HepG2 (cell line): ENCODE data around the gene SOX12. TPM values are rescaled to one million over a fixed set of nuclear protein-coding genes. Genes with fewer than 3 reads are reported as not detected.
A peak's percentile ranks its signal among the peaks of the same experiment; 100 is the strongest.

ENCODE experiments used
- ARID2 ChIP-seq: sonication (generic); formaldehyde crosslinking; IDR thresholded peaks from 2 replicates; pipeline ENCODE4 v1.8.1; 2022; ENCODE audit warnings: mild to moderate bottlenecking, missing genetic modification reagents, borderline replicate concordance
- GMEB2 ChIP-seq: IDR thresholded peaks from 2 replicates; pipeline ENCODE4 v1.6.1; 2016; ENCODE audit warnings: missing biosample characterization, missing genetic modification reagents, low read depth
- HES4 ChIP-seq: sonication (generic); formaldehyde crosslinking; IDR thresholded peaks from 2 replicates; pipeline ENCODE4 v1.9.0; 2021; ENCODE audit warnings: mild to moderate bottlenecking, missing genetic modification reagents, borderline replicate concordance
- HOXA3 ChIP-seq: sonication (generic); formaldehyde crosslinking; IDR thresholded peaks from 2 replicates; pipeline ENCODE4 v1.5.0; 2020; ENCODE audit warnings: missing genetic modification reagents
- PATZ1 ChIP-seq: sonication (generic); formaldehyde crosslinking; IDR thresholded peaks from 2 replicates; pipeline ENCODE4 v1.4.0; 2020; ENCODE audit warnings: missing genetic modification reagents
- PHF20 ChIP-seq: sonication (generic); formaldehyde crosslinking; IDR thresholded peaks from 2 replicates; pipeline ENCODE4 v1.5.0; 2020; ENCODE audit warnings: mild to moderate bottlenecking, missing genetic modification reagents
- PRMT3 ChIP-seq: sonication (generic); formaldehyde crosslinking; IDR thresholded peaks from 2 replicates; pipeline ENCODE4 v1.8.1; 2022; ENCODE audit warnings: low read depth, mild to moderate bottlenecking, moderate library complexity, missing genetic modification reagents, borderline replicate concordance
- SALL2 ChIP-seq: sonication (generic); formaldehyde crosslinking; IDR thresholded peaks from 2 replicates; pipeline ENCODE4 v1.8.1; 2023; ENCODE audit warnings: mild to moderate bottlenecking, missing genetic modification reagents, inconsistent platforms
- THAP9 ChIP-seq: sonication (generic); formaldehyde crosslinking; IDR thresholded peaks from 2 replicates; pipeline ENCODE4; 2020; ENCODE audit warnings: missing genetic modification reagents, mild to moderate bottlenecking, borderline replicate concordance
- THRA ChIP-seq: sonication (generic); formaldehyde crosslinking; IDR thresholded peaks from 2 replicates; pipeline ENCODE4 v1.4.0; 2020; ENCODE audit warnings: missing genetic modification reagents, borderline replicate concordance
- ZBTB7B ChIP-seq: sonication (generic); formaldehyde crosslinking; IDR thresholded peaks from 2 replicates; pipeline ENCODE4 v1.4.0; 2020; ENCODE audit warnings: missing genetic modification reagents
- ZKSCAN5 ChIP-seq: sonication (generic); formaldehyde crosslinking; IDR thresholded peaks from 2 replicates; pipeline ENCODE4 v1.5.1; 2020; ENCODE audit warnings: mild to moderate bottlenecking, missing genetic modification reagents
- ZMAT5 ChIP-seq: sonication (generic); formaldehyde crosslinking; IDR thresholded peaks from 2 replicates; pipeline ENCODE4 v1.5.0; 2020; ENCODE audit warnings: mild to moderate bottlenecking, low read depth, missing genetic modification reagents, borderline replicate concordance
- ZNF556 ChIP-seq: sonication (generic); formaldehyde crosslinking; IDR thresholded peaks from 2 replicates; pipeline ENCODE4 v1.4.0; 2020; ENCODE audit warnings: mild to moderate bottlenecking, missing genetic modification reagents, borderline replicate concordance
- ZNF564 ChIP-seq: sonication (generic); formaldehyde crosslinking; IDR thresholded peaks from 2 replicates; pipeline ENCODE4 v1.8.1; 2023; ENCODE audit warnings: mild to moderate bottlenecking, missing genetic modification reagents
- ZNF580 ChIP-seq: IDR thresholded peaks from 2 replicates; pipeline ENCODE4 v1.6.1; 2016; ENCODE audit warnings: low read depth, borderline replicate concordance
- ZNF790 ChIP-seq: sonication (generic); formaldehyde crosslinking; IDR thresholded peaks from 2 replicates; pipeline ENCODE4 v1.8.0; 2022; ENCODE audit warnings: missing genetic modification reagents, mild to moderate bottlenecking, borderline replicate concordance
- ZNF839 ChIP-seq: sonication (generic); formaldehyde crosslinking; IDR thresholded peaks from 2 replicates; pipeline ENCODE4 v1.4.0; 2020; ENCODE audit warnings: missing genetic modification reagents, mild to moderate bottlenecking, borderline replicate concordance
- polyA plus RNA-seq, 8 experiments: library from polyadenylated mRNA; depleted of rRNA in 3 of 8; stranded (reverse) in 7 of 8; unstranded in 1 of 8; fragments of >200 nt; fragmentation: Illumina TruSeq in 4 of 8; extraction: Trizol in 4 of 8; gene quantifications; 2 replicates each; pipeline versions ENCODE4 v1.2.1 to v1.2.3, GENCODE V29; 2011 to 2016; ENCODE audit warnings: low read depth in 4 of 8, missing spikeins in 1 of 8, mixed read lengths in 1 of 8; ENCODE audit not compliant: insufficient read depth in 1 of 8
- total RNA-seq, 5 experiments: library from RNA; depleted of rRNA; stranded (reverse); fragments of >200 nt; fragmentation: Illumina TruSeq; extraction: Trizol; gene quantifications; 2 replicates each; pipeline ENCODE4 v1.2.3, GENCODE V29; 2016; ENCODE audit warnings: low read depth in 1 of 5
- TF ChIP-seq, protein P1 (sequence below): sonication (generic); formaldehyde crosslinking; IDR thresholded peaks from 2 replicates; pipeline ENCODE4 v1.5.1; 2020; ENCODE audit warnings: mild to moderate bottlenecking, missing genetic modification reagents, moderate library complexity

SOX12 gene
- total and polyA plus RNA-seq, 2 of the 13 experiments (the other 11 are each of a cell fraction or from before 2014, with no cell fraction given), result 10.0 to 18.7 TPM

DNA sequence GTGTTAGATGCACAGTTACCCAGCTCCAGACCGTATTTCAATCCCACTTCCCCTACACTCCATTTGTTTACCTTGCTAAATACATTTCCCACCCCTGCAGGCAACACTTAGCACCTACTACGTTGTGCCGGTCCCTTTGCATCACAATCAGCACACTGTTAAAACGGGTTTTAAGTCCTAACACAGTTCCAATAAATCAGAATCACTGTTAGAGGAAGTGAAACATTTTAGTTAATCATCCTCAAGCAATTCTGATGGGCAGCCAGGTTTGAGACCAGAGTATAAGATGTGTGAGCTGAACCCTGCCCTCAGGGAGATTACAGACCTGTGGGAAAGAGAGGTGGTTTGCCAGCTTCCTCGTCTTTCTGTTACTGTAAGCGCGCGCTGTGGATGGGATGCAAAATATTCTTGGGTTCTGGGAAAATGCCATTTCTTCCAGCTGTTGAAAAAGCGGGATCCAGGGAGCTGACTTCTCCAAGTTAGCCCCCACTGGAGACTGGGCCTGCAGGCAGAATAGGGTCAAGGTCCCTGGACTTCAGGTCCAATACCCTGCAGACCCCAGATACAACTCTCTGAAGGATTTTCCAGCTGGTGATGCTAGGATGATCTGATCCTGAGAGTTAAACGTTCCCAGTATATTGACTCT, 24.9 kb upstream of the SOX12 start (continued):
- TF ChIP-seq THRA (CRISPR knock-in tag), result no peak
- no peak for TF ChIP-seq PRMT3 (CRISPR knock-in tag)
- no peak for TF ChIP-seq HES4 (CRISPR knock-in tag)
- TF ChIP-seq PHF20 (CRISPR knock-in tag), result no peak
- TF ChIP-seq ZNF839 (CRISPR knock-in tag), result no peak
- no peak for TF ChIP-seq ZNF580
- TF ChIP-seq ZNF790, result no peak
- 0 out of 2 replicates have a peak, but pooled peaks have one; percentile 14 for TF ChIP-seq SALL2 (CRISPR knock-in tag)
- no peak for TF ChIP-seq THAP9 (CRISPR knock-in tag)
- TF ChIP-seq ARID2 (CRISPR knock-in tag), result no peak
- no peak for TF ChIP-seq ZNF556 (CRISPR knock-in tag)
- no peak for TF ChIP-seq HOXA3 (CRISPR knock-in tag)
- TF ChIP-seq GMEB2 (CRISPR knock-in tag), result no peak
- no peak for TF ChIP-seq ZNF564 (CRISPR knock-in tag)
- TF ChIP-seq, protein P1, sequence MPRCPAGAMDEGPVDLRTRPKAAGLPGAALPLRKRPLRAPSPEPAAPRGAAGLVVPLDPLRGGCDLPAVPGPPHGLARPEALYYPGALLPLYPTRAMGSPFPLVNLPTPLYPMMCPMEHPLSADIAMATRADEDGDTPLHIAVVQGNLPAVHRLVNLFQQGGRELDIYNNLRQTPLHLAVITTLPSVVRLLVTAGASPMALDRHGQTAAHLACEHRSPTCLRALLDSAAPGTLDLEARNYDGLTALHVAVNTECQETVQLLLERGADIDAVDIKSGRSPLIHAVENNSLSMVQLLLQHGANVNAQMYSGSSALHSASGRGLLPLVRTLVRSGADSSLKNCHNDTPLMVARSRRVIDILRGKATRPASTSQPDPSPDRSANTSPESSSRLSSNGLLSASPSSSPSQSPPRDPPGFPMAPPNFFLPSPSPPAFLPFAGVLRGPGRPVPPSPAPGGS, result 0 out of 2 replicates have a peak, but pooled peaks have one; percentile 7
- peak; percentile 7; the same call in 1 of the 2 replicates for TF ChIP-seq PATZ1 (CRISPR knock-in tag)
- TF ChIP-seq ZMAT5 (CRISPR knock-in tag), result no peak
- TF ChIP-seq ZBTB7B (CRISPR knock-in tag), result peak; percentile 39; the same call in 1 of the 2 replicates
- no peak for TF ChIP-seq ZKSCAN5
